Fibroblast of gingiva (primary cell): ENCODE results near the gene NAALADL2.
"Not testable (repeated sequence)": the region's sequence is repeated elsewhere in the genome, so short reads cannot be mapped to it uniquely, and the experiment has no call there.

Experiments used
- DNase-seq: peaks from one replicate; pipeline ENCODE4 v3.0.0-alpha.2; 2011; ENCODE audit warnings: low read depth

NAALADL2 gene

GRCh38 chr3:175267561-175267960 is 408.4 kb downstream of the NAALADL2 start:
- no peak for DNase-seq

GRCh38 chr3:175269394-175269793 is 410.3 kb downstream of the NAALADL2 start:
- no peak for DNase-seq

GRCh38 chr3:175270198-175270837 is 411.2 kb downstream of the NAALADL2 start:
- DNase-seq: peak; percentile 8

GRCh38 chr3:175270866-175271265 is 411.7 kb downstream of the NAALADL2 start:
- DNase-seq: no peak

- DNase-seq: not testable (repeated sequence)
Measured at GRCh38 chr3:175271465-175271864, 412.3 kb downstream of the NAALADL2 start.

GRCh38 chr3:175272392-175272791 is 413.3 kb downstream of the NAALADL2 start:
- no peak for DNase-seq

GRCh38 chr3:175273573-175273972 is 414.4 kb downstream of the NAALADL2 start:
- no peak for DNase-seq

- no peak for DNase-seq
Measured at GRCh38 chr3:175274056-175274455, 414.9 kb downstream of the NAALADL2 start.

GRCh38 chr3:175274474-175275218 is 415.5 kb downstream of the NAALADL2 start:
- no peak for DNase-seq

GRCh38 chr3:175278680-175279079 is 419.5 kb downstream of the NAALADL2 start:
- DNase-seq: peak; percentile 10

GRCh38 chr3:175279457-175279856 is 420.3 kb downstream of the NAALADL2 start:
- DNase-seq: no peak

GRCh38 chr3:175279911-175280310 is 420.8 kb downstream of the NAALADL2 start:
- DNase-seq: no peak

GRCh38 chr3:175287361-175287963 is 428.3 kb downstream of the NAALADL2 start:
- no peak for DNase-seq

GRCh38 chr3:175288621-175289020 is 429.5 kb downstream of the NAALADL2 start:
- DNase-seq: no peak

GRCh38 chr3:175294793-175295192 is 435.7 kb downstream of the NAALADL2 start:
- DNase-seq: no peak

GRCh38 chr3:175295248-175296130 is 436.4 kb downstream of the NAALADL2 start:
- DNase-seq: no peak

- DNase-seq: no peak
Measured at GRCh38 chr3:175297216-175297615, 438.1 kb downstream of the NAALADL2 start.

GRCh38 chr3:175301741-175302140 is 442.6 kb downstream of the NAALADL2 start:
- no peak for DNase-seq

GRCh38 chr3:175304404-175304803 is 445.3 kb downstream of the NAALADL2 start:
- DNase-seq: no peak

GRCh38 chr3:175307642-175308041 is 448.5 kb downstream of the NAALADL2 start:
- no peak for DNase-seq

GRCh38 chr3:175308097-175308496 is 449.0 kb downstream of the NAALADL2 start:
- DNase-seq: no peak

GRCh38 chr3:175310046-175310445 is 450.9 kb downstream of the NAALADL2 start:
- no peak for DNase-seq
